A549 (cell line): ENCODE measurements around the gene SUGP1. TPM values are rescaled to one million over a fixed set of nuclear protein-coding genes. Genes with fewer than 3 reads are reported as not detected.

Experiments
- ATAC-seq, 2 experiments: fragments of 200-7000 bp in 1 of 2; fragments of >200 bp in 1 of 2; cut with Nextera tagmentation in 1 of 2; cut with Tn5 transposase in 1 of 2; 3 replicates each; pipeline versions ENCODE4 v1.8.0 to v1.9.1; 2018 to 2020; ENCODE audit warnings: mild to moderate bottlenecking in 1 of 2, moderate library complexity in 1 of 2
- CTCF ChIA-PET: fragments of 300-600 bp; sonication (Branson Sonifier 250); formaldehyde crosslinking; extraction: SDS; loops from one replicate; lab custom pipeline; 2021; ENCODE audit warnings: antibody characterized with exemption, inconsistent platforms; lab: Yijun Ruan, JAX
- POLR2A ChIA-PET: fragments of 350-600 bp; formaldehyde crosslinking; extraction: SDS; loops from one replicate; lab custom pipeline; 2021; ENCODE audit warnings: antibody characterized with exemption, inconsistent platforms; lab: Yijun Ruan, JAX
- DNase-seq, 2 experiments: peaks; one replicate each; pipeline versions ENCODE4 v3.0.0 to v3.0.0-alpha.2; 2011 to 2016; ENCODE audit warnings: low read depth in 1 of 2, low spot score in 1 of 2
- FAIRE-seq: peaks from 2 replicates; lab custom pipeline; 2011; peaks lifted over from hg19 to GRCh38; lab: Jason Lieb, UNC
- H3K27ac ChIP-seq, 2 experiments: fragments of >200 bp; sonication (Bioruptor Twin); formaldehyde crosslinking; 3 replicates each; pipeline ENCODE4 v1.5.1; 2016 to 2017
- H3K4me1 ChIP-seq: fragments of >200 bp; sonication (Bioruptor Twin); formaldehyde crosslinking; 3 replicates; pipeline ENCODE4 v1.6.1; 2016
- H3K4me2 ChIP-seq: fragments of >200 bp; sonication (Bioruptor Twin); formaldehyde crosslinking; 3 replicates; pipeline ENCODE4 v1.6.1; 2016
- H3K4me3 ChIP-seq: fragments of >200 bp; sonication (Bioruptor Twin); formaldehyde crosslinking; 3 replicates; pipeline ENCODE4 v1.5.1; 2016
- H3K9me3 ChIP-seq: fragments of >200 bp; sonication (Bioruptor Twin); formaldehyde crosslinking; 3 replicates; pipeline ENCODE4 v1.6.1; 2016
- BCL3 ChIP-seq: fragments of >200 bp; sonication (Bioruptor Twin); formaldehyde crosslinking; IDR thresholded peaks from 3 replicates; pipeline ENCODE4 v1.6.1; 2016
- CBX2 ChIP-seq: fragments of 200-600 bp; sonication (generic); IDR thresholded peaks from 2 replicates; pipeline ENCODE4 v1.6.1; 2016; ENCODE audit warnings: low read depth, mild to moderate bottlenecking, borderline replicate concordance
- CHD2 ChIP-seq: fragments of 150-350 bp; IDR thresholded peaks from 2 replicates; pipeline ENCODE4 v1.6.1; 2014; ENCODE audit warnings: low read length; ENCODE audit not compliant: partially characterized antibody
- ESRRA ChIP-seq: fragments of 150-350 bp; IDR thresholded peaks from 2 replicates; pipeline ENCODE4 v1.6.1; 2014; ENCODE audit warnings: mild to moderate bottlenecking, low read length, borderline replicate concordance
- FOSB ChIP-seq: fragments of 250-450 bp; sonication (Bioruptor Pico); IDR thresholded peaks from 2 replicates; pipeline ENCODE4 v1.5.0; 2020; ENCODE audit warnings: mild to moderate bottlenecking, moderate library complexity
- FOSL2 ChIP-seq, 2 experiments: fragments of 450-650 bp in 1 of 2; fragments of >200 bp in 1 of 2; sonication (Bioruptor Twin) in 1 of 2; formaldehyde crosslinking; IDR thresholded peaks; 2 replicates each; pipeline versions ENCODE4 v1.5.0 to v1.6.1; 2016 to 2020; ENCODE audit warnings: mild to moderate bottlenecking in 1 of 2, moderate library complexity in 1 of 2
- HOXA7 ChIP-seq: fragments of 250-450 bp; sonication (Bioruptor Pico); IDR thresholded peaks from 2 replicates; pipeline ENCODE4 v1.5.0; 2020; ENCODE audit warnings: mild to moderate bottlenecking, moderate library complexity
- JUNB ChIP-seq: fragments of >200 bp; sonication (Bioruptor Twin); formaldehyde crosslinking; IDR thresholded peaks from 2 replicates; pipeline ENCODE4 v1.6.1; 2016
- KDM5A ChIP-seq: fragments of 200-600 bp; sonication (generic); IDR thresholded peaks from 2 replicates; pipeline ENCODE4 v1.6.1; 2016; ENCODE audit warnings: antibody characterized with exemption, mild to moderate bottlenecking
- MAFK ChIP-seq: fragments of 450-650 bp; IDR thresholded peaks from 2 replicates; pipeline ENCODE4 v1.6.1; 2014; ENCODE audit not compliant: partially characterized antibody
- RAD21 ChIP-seq, 2 experiments: fragments of >200 bp in 1 of 2; sonication (Bioruptor Twin) in 1 of 2; formaldehyde crosslinking in 1 of 2; IDR thresholded peaks in 1 of 2; conservative IDR thresholded peaks in 1 of 2; 2 replicates in 1 of 2; 3 replicates in 1 of 2; pipeline ENCODE4 v1.6.1; 2012 to 2018; ENCODE audit warnings: inconsistent platforms in 1 of 2
- RARB ChIP-seq: fragments of 250-450 bp; sonication (Bioruptor Pico); IDR thresholded peaks from 2 replicates; pipeline ENCODE4 v1.8.0; 2021; ENCODE audit warnings: mild to moderate bottlenecking, moderate library complexity
- SMC3 ChIP-seq: fragments of >200 bp; sonication (Bioruptor Twin); formaldehyde crosslinking; IDR thresholded peaks from 3 replicates; pipeline ENCODE4 v1.6.1; 2018; ENCODE audit warnings: inconsistent platforms
- TFCP2L1 ChIP-seq: fragments of 250-450 bp; sonication (Bioruptor Pico); IDR thresholded peaks from 2 replicates; pipeline ENCODE4 v1.5.0; 2021; ENCODE audit warnings: mild to moderate bottlenecking
- ZSCAN20 ChIP-seq: fragments of 250-450 bp; sonication (Bioruptor Pico); IDR thresholded peaks from 2 replicates; pipeline ENCODE4 v1.8.0; 2022; ENCODE audit warnings: mild to moderate bottlenecking, moderate library complexity
- WGBS: methylation state at CpG from one replicate; pipeline ENCODE4 v1.1.6; 2017; ENCODE audit errors: missing lambda C conversion rate; 5-methylcytosine and 5-hydroxymethylcytosine counted together
- polyA plus RNA-seq, 4 experiments: library from polyadenylated mRNA; depleted of rRNA in 3 of 4; stranded (reverse); fragments of >200 nt; fragmentation: RNase III in 1 of 4; extraction: RNeasy Plus Mini Kit Qiagen cat#74134 plus additional on column Dnase treatment in 1 of 4; gene quantifications; 2 replicates in 3 of 4; 3 replicates in 1 of 4; pipeline ENCODE4 v1.2.3, GENCODE V29; 2011 to 2017
- TF ChIP-seq, protein P1 (sequence below): fragments of >200 bp; sonication (Bioruptor Twin); formaldehyde crosslinking; IDR thresholded peaks from 2 replicates; pipeline ENCODE4 v1.6.1; 2016

SUGP1 gene
- polyA plus RNA-seq, 2 of the 4 experiments (the other 2 are of a cell fraction) = 21.9 to 30.0 TPM

DNA sequence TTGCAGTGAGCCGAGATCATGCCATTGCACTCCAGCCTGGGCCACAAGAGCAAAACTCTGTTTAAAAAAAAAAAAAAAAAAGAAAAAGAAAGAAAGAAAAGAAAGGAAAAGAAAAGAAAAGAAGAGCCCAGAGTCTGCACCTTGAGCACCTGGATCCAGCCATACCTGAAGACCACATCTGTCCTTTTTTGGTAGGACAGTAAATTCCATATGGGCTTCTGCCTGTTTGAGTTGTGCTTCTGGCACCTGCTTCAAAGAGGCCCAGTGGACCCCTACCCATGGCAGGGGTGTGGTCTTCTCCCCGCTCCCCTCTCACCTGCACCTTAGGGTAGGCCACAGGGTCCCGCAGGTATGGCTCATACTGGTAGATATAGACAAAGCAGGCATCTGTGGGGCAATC lies 53.0 kb downstream of the SUGP1 start:
- Histone ChIP-seq H3K4me3 (no peak overlapping the region), H3K27ac (no peak overlapping the region), H3K4me2 (no peak overlapping the region), H3K9me3 (no peaks in the 10 kb centered on the region), H3K4me1 (no peaks in the 10 kb centered on the region)
- ATAC-seq (no peak), DNase-seq (no peak), FAIRE-seq (no peak)
- 92% methylated on average over 1 of the region's 3 CpGs for WGBS
- CTCF ChIA-PET = interaction anchor here (0.5 kb wide), 1 partner anchor 21 kb away, joined by 3 read pairs; no protein-coding TSS in a partner anchor
- TF ChIP-seq SMC3 = no peak
- POLR2A ChIA-PET = no interaction called here

- H3K4me2 ChIP-seq = no peak overlapping the region
- TF ChIP-seq ZSCAN20 (no peak), HOXA7 (no peak), TFCP2L1 (no peak), RAD21 (conservative IDR thresholded peaks at IDR 0.05 in 1 of 2, IDR thresholded peaks at IDR 0.05 in 1 of 2) (no peak), FOSL2 (IDR thresholded peaks at IDR 0.05) (no peak), FOSL2 (CRISPR knock-in tag; IDR thresholded peaks at IDR 0.05) (no peak), RARB (no peak)
- DNase-seq (no peak), FAIRE-seq (no peak), ATAC-seq (no peak)
- no peaks in the 10 kb centered on the region for H3K4me1 ChIP-seq
- H3K4me3 ChIP-seq = no peak overlapping the region
- ChIA-PET CTCF (no interaction called here), POLR2A (no interaction called here)
- no peaks in the 10 kb centered on the region for H3K9me3 ChIP-seq
- WGBS = 65% methylated on average over 5 of the region's 7 CpGs
- H3K27ac ChIP-seq = no peak overlapping the region
These were observed 56.3 kb downstream of the SUGP1 start for GRCh38 chr19:19263886-19264487.

- ChIA-PET POLR2A (no interaction called here), CTCF (no interaction called here)
- ATAC-seq (no peak), DNase-seq (no peak), FAIRE-seq (no peak)
- H3K4me2 ChIP-seq = no peak overlapping the region
- no peak for TF ChIP-seq FOSB
- H3K4me1 ChIP-seq = no peaks in the 10 kb centered on the region
- H3K9me3 ChIP-seq = no peaks in the 10 kb centered on the region
- H3K4me3 ChIP-seq = no peak overlapping the region
- no peak overlapping the region for H3K27ac ChIP-seq
- 62% methylated on average over 29 of the region's 31 CpGs for WGBS
These were observed 57.9 kb downstream of the SUGP1 start for GRCh38 chr19:19262190-19263057.

- ChIA-PET POLR2A (no interaction called here), CTCF (no interaction called here)
- Histone ChIP-seq H3K27ac (peak overlapping the region in 1 of 2 experiments; percentile 56; a peak in 2 of 6 replicates), H3K9me3 (no peaks in the 10 kb centered on the region), H3K4me3 (peak overlapping the region; percentile 28; the same call in 1 of the 3 replicates), H3K4me2 (peak overlapping the region; percentile 62), H3K4me1 (no peaks in the 10 kb centered on the region)
- DNase-seq = no peak
- FAIRE-seq = no peak
- TF ChIP-seq JUNB (no peak), ESRRA (no peak), CBX2 (no peak), KDM5A (no peak), CHD2 (no peak), BCL3 (no peak), MAFK (no peak)
- TF ChIP-seq, protein P1, sequence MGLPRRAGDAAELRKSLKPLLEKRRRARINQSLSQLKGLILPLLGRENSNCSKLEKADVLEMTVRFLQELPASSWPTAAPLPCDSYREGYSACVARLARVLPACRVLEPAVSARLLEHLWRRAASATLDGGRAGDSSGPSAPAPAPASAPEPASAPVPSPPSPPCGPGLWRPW = no peak
- peak in 1 of 2 experiments; percentile 9; a peak in 1 of 6 replicates for ATAC-seq
- 52% methylated on average over 15 of the region's 52 CpGs for WGBS
These were observed 58.7 kb downstream of the SUGP1 start for GRCh38 chr19:19261350-19262189.
